Measurements from ENCODE around the gene AMDHD2. TPM values are rescaled to one million over a fixed set of nuclear protein-coding genes. Genes with fewer than 3 reads are reported as not detected.
A peak's percentile ranks its signal among the peaks of the same experiment; 100 is the strongest.
"Not testable (repeated sequence)": the region's sequence is repeated elsewhere in the genome, so short reads cannot be mapped to it uniquely, and the experiment has no call there.

The AMDHD2 gene
- total RNA-seq, 5 donors from 2014 or later (not counting 1 experiment from before 2014, with no cell fraction given), result 104 to 215 (median 122) TPM

DNA sequence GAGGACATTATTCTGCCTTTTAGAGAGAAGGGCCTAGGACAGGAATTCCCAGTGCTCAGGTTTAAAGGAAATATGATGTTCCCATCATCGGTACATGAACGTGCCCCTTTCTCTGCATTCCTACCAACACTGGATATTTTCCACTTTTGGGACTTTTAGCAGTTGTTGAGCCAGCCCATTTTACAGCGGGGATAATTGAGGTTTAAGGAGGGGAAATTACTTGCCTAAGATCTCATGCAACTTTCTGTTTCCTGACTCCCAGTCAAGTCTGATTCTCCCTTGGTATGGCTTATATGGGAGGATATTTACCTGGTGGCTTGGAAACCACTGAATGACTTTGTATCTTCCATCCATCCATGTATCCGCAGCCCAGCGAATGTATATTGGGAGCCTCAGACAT lies 14.2 kb downstream of the AMDHD2 start:
- H3K36me3 Mint-ChIP-seq; H3K27ac ChIP-seq (ENCODE audit: low read length); POLR2A ChIA-PET; H3K9me3 Mint-ChIP-seq; H3K36me3 ChIP-seq (ENCODE audit: control insufficient read depth in 2 of 2, extremely low read depth in 1 of 2, insufficient read depth in 1 of 2, low read length in 1 of 2); H3K4me3 ChIP-seq (ENCODE audit: control insufficient read depth in 1 of 2, extremely low read depth in 1 of 2, low read length in 1 of 2); H3K9me3 ChIP-seq; H3K27me3 Mint-ChIP-seq; DNase-seq; CTCF ChIA-PET; H3K27me3 ChIP-seq (replicated peaks in 1 of 2; ENCODE audit: control insufficient read depth in 2 of 2, extremely low read depth in 1 of 2, insufficient read depth in 2 of 2, low read length in 1 of 2); ATAC-seq (replicated peaks in 1 of 4): not testable (repeated sequence)
- WGBS (ENCODE audit: insufficient coverage), result 100% methylated on average over 2 of the region's 5 CpGs
- H3K27ac Mint-ChIP-seq, result peak overlapping the region in 1 of 2 donors; percentile 73
- H3K4me1 Mint-ChIP-seq, result peaks cover 29 to 35% (median 34%) of the 10 kb centered on the region in 3 donors
- H3K4me3 Mint-ChIP-seq, result peak overlapping the region; percentile 57 to 96 (median 65)
- peaks cover 6 to 50% of the 10 kb centered on the region in 2 experiments for H3K4me1 ChIP-seq (ENCODE audit: control insufficient read depth in 1 of 2, extremely low read depth in 1 of 2, insufficient read depth in 2 of 2, low read length in 2 of 2)

DNA sequence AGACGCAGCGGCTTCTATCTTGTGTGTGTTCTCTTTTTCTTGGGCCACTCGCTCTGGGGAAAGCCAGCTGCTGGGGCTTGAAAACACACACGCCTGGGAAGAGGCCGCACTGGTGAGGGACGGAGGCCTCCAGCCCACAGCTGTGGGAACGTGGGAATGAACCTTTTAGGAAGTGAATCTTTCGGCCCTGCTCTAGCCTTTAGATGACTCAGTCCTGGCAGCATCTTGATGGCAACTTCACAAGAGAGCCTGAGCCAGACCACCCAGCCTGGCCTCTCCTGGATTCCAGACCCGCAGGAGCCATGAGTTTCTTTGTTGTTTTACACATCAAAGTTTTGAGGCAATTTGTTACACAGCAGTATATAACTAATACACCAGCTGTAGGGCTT lies 15.4 kb downstream of the AMDHD2 start:
- ChIA-PET CTCF (no interaction called here), POLR2A (no interaction called here)
- Mint-ChIP-seq H3K9me3 (no peaks in the 10 kb centered on the region), H3K36me3 (no peaks in the 10 kb centered on the region), H3K4me1 (peaks cover 41 to 47% (median 46%) of the 10 kb centered on the region in 3 donors), H3K27me3 (no peaks in the 10 kb centered on the region), H3K27ac (no peak overlapping the region), H3K4me3 (peak overlapping the region in 2 of 3 donors; percentile 39 to 77)
- no peak overlapping the region for H3K27ac ChIP-seq (ENCODE audit: low read length)
- DNase-seq (no peak), ATAC-seq (replicated peaks in 1 of 4) (no peak)
- WGBS (ENCODE audit: insufficient coverage), result 83% methylated on average over 8 of the region's 9 CpGs
- peaks cover 0 to 3% of the 10 kb centered on the region in 2 donors for H3K36me3 ChIP-seq (ENCODE audit: control insufficient read depth in 2 of 2, extremely low read depth in 1 of 2, insufficient read depth in 1 of 2, low read length in 1 of 2)
- peaks cover 9 to 63% of the 10 kb centered on the region in 2 experiments for H3K4me1 ChIP-seq (ENCODE audit: control insufficient read depth in 1 of 2, extremely low read depth in 1 of 2, insufficient read depth in 2 of 2, low read length in 2 of 2)
- H3K4me3 ChIP-seq (ENCODE audit: control insufficient read depth in 1 of 2, extremely low read depth in 1 of 2, low read length in 1 of 2), result no peak overlapping the region
- H3K9me3 ChIP-seq, result no peaks in the 10 kb centered on the region
- no peaks in the 10 kb centered on the region for H3K27me3 ChIP-seq (replicated peaks in 1 of 2; ENCODE audit: control insufficient read depth in 2 of 2, extremely low read depth in 1 of 2, insufficient read depth in 2 of 2, low read length in 1 of 2)

DNA sequence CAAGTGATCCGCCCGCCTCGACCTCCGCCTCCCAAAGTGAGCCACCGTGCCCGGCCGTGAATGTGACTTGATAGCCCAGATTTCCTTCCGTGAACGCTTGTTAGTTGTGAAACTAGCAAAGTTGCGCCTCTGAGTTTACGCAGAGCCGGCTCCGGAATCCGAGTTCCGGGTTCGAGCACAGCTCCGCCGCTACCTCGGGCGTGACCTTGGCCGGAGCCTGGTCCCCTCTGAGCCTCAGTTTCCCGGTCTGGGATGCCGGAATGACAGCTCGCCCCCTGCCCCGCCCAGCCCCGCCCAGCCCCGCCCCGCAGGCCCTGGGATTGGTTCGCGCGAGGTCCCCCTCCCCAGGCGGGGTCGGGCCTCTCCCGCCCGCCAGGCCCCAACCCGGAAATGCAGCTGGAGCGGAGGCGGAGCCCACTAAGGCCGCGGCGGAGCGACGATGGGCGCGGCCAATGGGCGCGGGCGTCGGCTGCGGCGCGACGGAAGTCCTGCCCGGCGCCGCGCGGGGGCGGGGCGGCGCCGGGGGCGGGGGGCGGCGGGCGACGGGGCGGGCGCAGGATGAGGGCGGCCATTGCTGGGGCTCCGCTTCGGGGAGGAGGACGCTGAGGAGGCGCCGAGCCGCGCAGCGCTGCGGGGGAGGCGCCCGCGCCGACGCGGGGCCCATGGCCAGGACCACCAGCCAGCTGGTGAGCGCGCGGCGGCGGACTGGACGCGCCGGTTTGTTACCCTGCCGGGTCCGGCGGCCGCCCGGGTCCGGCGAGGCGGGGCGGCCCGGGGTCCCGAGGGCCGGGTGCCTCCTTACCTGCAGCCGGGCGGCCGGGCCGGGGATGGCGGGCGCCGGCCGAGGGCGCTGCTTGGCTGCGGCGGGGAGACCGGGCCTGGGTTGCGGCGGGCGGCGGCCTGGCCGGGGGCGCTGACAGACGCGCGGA lies 17.5 kb downstream of the AMDHD2 start, which contains the start of gene PDPK1:
Gene PDPK1, plus strand, starts transcription at position 571 of the 929 bp plus-strand sequence. Its CDS starts 92 bp downstream, at position 663.
- Histone ChIP-seq H3K4me3 (ENCODE audit: control insufficient read depth in 1 of 2, extremely low read depth in 1 of 2, low read length in 1 of 2) (peak within 1 kb of the TSS; percentile 54 to 75), H3K27me3 (replicated peaks in 1 of 2; ENCODE audit: control insufficient read depth in 2 of 2, extremely low read depth in 1 of 2, insufficient read depth in 2 of 2, low read length in 1 of 2) (no peaks in the 10 kb centered on the region), H3K36me3 (ENCODE audit: control insufficient read depth in 2 of 2, extremely low read depth in 1 of 2, insufficient read depth in 1 of 2, low read length in 1 of 2) (peaks cover 0 to 3% of the 10 kb centered on the region in 2 donors), H3K27ac (ENCODE audit: low read length) (peak within 1 kb of the TSS; percentile 65), H3K9me3 (no peaks in the 10 kb centered on the region), H3K4me1 (ENCODE audit: control insufficient read depth in 1 of 2, extremely low read depth in 1 of 2, insufficient read depth in 2 of 2, low read length in 2 of 2) (peaks cover 9 to 54% of the 10 kb centered on the region in 2 experiments)
- peak; percentile 85 to 97 (median 94) for DNase-seq
- WGBS (ENCODE audit: insufficient coverage), result under 1% methylated on average over 90 of the region's 126 CpGs
- ChIA-PET POLR2A (interaction anchor here in 1 of 2 donors (0.6 to 0.9 kb wide), 2 partner anchors 17 to 18 kb away, joined by 3 read pairs; no protein-coding TSS in a partner anchor), CTCF (interaction anchor here in 1 of 2 donors (0.6 to 1.0 kb wide), 2 partner anchors 17 to 755 kb away, joined by 4 to 6 read pairs; partner anchors contain the start of genes AMDHD2 and NUBP2)
- Mint-ChIP-seq H3K4me3 (peak within 1 kb of the TSS; percentile 83 to 86 (median 84)), H3K27ac (peak within 1 kb of the TSS; percentile 89 to 90), H3K27me3 (no peaks in the 10 kb centered on the region), H3K9me3 (no peaks in the 10 kb centered on the region), H3K4me1 (peaks cover 48 to 51% (median 48%) of the 10 kb centered on the region in 3 donors), H3K36me3 (no peaks in the 10 kb centered on the region)
- peak; percentile 86 to 94 (median 93) for ATAC-seq (replicated peaks in 1 of 4)

DNA sequence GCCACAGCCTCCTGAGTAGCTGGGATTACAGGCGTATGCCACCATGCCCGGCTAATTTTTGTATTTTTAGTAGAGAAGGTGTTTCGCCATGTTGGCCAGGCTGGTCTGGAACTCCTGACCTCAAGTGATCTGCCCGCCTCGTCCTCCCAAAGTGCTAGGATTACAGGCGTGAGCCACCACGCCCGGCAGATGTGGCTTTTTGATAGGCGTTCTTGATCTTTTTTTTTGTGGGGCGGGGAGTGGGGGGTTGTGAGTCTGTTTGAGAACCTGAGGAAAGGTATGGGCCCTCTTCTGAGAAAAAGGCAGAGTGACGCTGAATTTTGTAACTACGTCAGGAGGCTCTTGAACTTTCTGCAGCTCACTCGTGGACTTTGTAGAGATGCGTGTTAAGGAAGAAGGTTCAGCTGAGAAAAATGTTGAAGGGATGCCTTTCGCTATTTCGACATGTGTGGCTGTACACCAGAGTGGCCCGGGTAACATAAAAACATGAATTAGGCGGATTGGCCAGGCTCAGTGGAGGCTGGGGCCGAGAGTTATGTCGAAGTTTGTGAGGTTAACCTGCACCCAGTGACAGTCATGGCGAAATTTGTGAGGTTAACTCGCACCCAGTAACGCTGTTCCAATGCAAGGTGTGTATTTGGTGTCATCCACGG lies 19.1 kb downstream of the AMDHD2 start:
- H3K27ac ChIP-seq (ENCODE audit: low read length); H3K4me3 ChIP-seq (ENCODE audit: control insufficient read depth in 1 of 2, extremely low read depth in 1 of 2, low read length in 1 of 2); POLR2A ChIA-PET; ATAC-seq (replicated peaks in 1 of 4); H3K9me3 Mint-ChIP-seq; H3K36me3 Mint-ChIP-seq; CTCF ChIA-PET; H3K36me3 ChIP-seq (ENCODE audit: control insufficient read depth in 2 of 2, extremely low read depth in 1 of 2, insufficient read depth in 1 of 2, low read length in 1 of 2); H3K27me3 ChIP-seq (replicated peaks in 1 of 2; ENCODE audit: control insufficient read depth in 2 of 2, extremely low read depth in 1 of 2, insufficient read depth in 2 of 2, low read length in 1 of 2); H3K9me3 ChIP-seq; H3K27me3 Mint-ChIP-seq: not testable (repeated sequence)
- DNase-seq, result peak in 1 of 35 experiments; percentile 10
- peaks cover 36 to 50% (median 49%) of the 10 kb centered on the region in 3 donors for H3K4me1 Mint-ChIP-seq
- peaks cover 9 to 44% of the 10 kb centered on the region in 2 experiments for H3K4me1 ChIP-seq (ENCODE audit: control insufficient read depth in 1 of 2, extremely low read depth in 1 of 2, insufficient read depth in 2 of 2, low read length in 2 of 2)
- WGBS (ENCODE audit: insufficient coverage), result 88% methylated on average over 17 of the region's 24 CpGs
- peak overlapping the region; percentile 80 to 86 (median 83) for H3K4me3 Mint-ChIP-seq
- peak overlapping the region; percentile 52 to 55 for H3K27ac Mint-ChIP-seq

DNA sequence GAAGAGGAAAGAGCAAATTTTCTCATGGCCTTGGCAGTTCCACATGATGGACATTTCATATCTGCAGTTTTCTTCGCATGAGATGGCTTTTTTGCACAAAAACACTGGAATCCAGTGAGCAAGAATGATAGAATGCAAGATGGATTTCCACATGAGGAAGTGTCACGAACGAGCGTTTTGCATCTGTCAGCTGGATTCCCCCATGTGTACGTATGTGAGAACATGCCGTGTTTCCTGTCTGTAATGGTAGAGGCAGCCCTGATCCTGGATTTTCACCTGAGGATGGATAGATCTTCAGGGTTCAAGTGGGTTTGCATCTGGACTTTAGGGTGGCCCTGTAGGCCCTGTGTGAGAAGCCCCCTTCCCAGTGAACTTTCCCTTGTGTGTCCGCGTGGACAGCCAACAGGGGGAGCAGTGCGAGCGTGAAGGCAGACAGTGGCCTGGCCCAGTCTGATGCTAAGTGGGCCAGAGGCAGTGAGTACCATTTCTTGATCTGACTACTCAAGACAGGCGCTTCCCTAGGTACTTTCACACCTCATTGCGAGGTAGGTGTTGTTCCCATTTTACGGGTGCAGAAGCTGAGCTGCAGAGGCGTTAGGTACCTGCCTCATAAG lies 19.8 kb downstream of the AMDHD2 start:
- Mint-ChIP-seq H3K4me3 (peak overlapping the region; percentile 80 to 86 (median 83)), H3K4me1 (peaks cover 37 to 54% (median 52%) of the 10 kb centered on the region in 3 donors)
- H3K36me3 Mint-ChIP-seq; H3K27ac Mint-ChIP-seq; POLR2A ChIA-PET; CTCF ChIA-PET; H3K9me3 ChIP-seq; H3K36me3 ChIP-seq (ENCODE audit: control insufficient read depth in 2 of 2, extremely low read depth in 1 of 2, insufficient read depth in 1 of 2, low read length in 1 of 2); H3K27me3 ChIP-seq (replicated peaks in 1 of 2; ENCODE audit: control insufficient read depth in 2 of 2, extremely low read depth in 1 of 2, insufficient read depth in 2 of 2, low read length in 1 of 2); H3K27me3 Mint-ChIP-seq; ATAC-seq (replicated peaks in 1 of 4); H3K9me3 Mint-ChIP-seq; H3K4me3 ChIP-seq (ENCODE audit: control insufficient read depth in 1 of 2, extremely low read depth in 1 of 2, low read length in 1 of 2); H3K27ac ChIP-seq (ENCODE audit: low read length): not testable (repeated sequence)
- 32% methylated on average over 4 of the region's 14 CpGs for WGBS (ENCODE audit: insufficient coverage)
- DNase-seq, result peak in 7 of 35 experiments; percentile 23 to 42 (median 32)
- H3K4me1 ChIP-seq (ENCODE audit: control insufficient read depth in 1 of 2, extremely low read depth in 1 of 2, insufficient read depth in 2 of 2, low read length in 2 of 2), result peaks cover 9 to 44% of the 10 kb centered on the region in 2 experiments

DNA sequence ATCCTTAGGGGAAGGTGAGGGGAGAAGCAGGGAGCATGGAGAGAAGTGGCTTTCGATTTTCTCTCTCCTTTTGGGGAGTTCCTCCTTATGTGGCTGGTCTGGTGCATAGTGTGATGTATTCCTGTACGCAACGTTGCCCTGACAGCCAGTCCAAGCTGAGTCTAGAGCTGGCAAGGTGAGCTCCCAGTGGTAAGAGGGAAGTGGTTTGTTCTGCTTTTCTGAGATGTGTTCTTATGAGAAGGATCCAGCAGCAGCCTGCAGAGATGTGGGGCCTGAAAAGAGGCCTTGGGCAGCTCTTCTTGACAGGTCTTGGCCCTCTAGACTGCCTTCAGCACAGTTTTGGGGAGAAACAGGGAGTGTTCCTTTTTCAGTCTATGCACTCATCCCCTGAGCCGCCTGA lies 20.7 kb downstream of the AMDHD2 start:
- H3K27me3 ChIP-seq (replicated peaks in 1 of 2; ENCODE audit: control insufficient read depth in 2 of 2, extremely low read depth in 1 of 2, insufficient read depth in 2 of 2, low read length in 1 of 2); H3K9me3 ChIP-seq; H3K36me3 Mint-ChIP-seq; CTCF ChIA-PET; H3K36me3 ChIP-seq (ENCODE audit: control insufficient read depth in 2 of 2, extremely low read depth in 1 of 2, insufficient read depth in 1 of 2, low read length in 1 of 2); POLR2A ChIA-PET; DNase-seq; H3K27me3 Mint-ChIP-seq; H3K27ac ChIP-seq (ENCODE audit: low read length); H3K9me3 Mint-ChIP-seq; ATAC-seq (replicated peaks in 1 of 4); H3K4me3 ChIP-seq (ENCODE audit: control insufficient read depth in 1 of 2, extremely low read depth in 1 of 2, low read length in 1 of 2): not testable (repeated sequence)
- no CpG with 5 or more reads among the region's 4 CpGs for WGBS (ENCODE audit: insufficient coverage)
- Mint-ChIP-seq H3K27ac (peak overlapping the region; percentile 14 to 48), H3K4me3 (peak overlapping the region in 2 of 3 donors; percentile 6 to 83), H3K4me1 (peaks cover 42 to 58% (median 58%) of the 10 kb centered on the region in 3 donors)
- H3K4me1 ChIP-seq (ENCODE audit: control insufficient read depth in 1 of 2, extremely low read depth in 1 of 2, insufficient read depth in 2 of 2, low read length in 2 of 2), result peaks cover 9 to 44% of the 10 kb centered on the region in 2 experiments
